T-helper 1 cell (primary cell): ENCODE data around the gene KRTAP5-4.
"Not testable (repeated sequence)": the region's sequence is repeated elsewhere in the genome, so short reads cannot be mapped to it uniquely, and the experiment has no call there.

ENCODE experiments used
- DNase-seq, 5 donors: peaks; one replicate each; pipeline ENCODE4 v3.0.0-alpha.2; 2012 to 2020
- total RNA-seq, 4 donors: gene quantifications; one replicate each; lab custom pipeline; 2026; lab: John Stamatoyannopoulos, UW

The KRTAP5-4 gene
- 0 reads per million in 4 donors for total RNA-seq

- no peak for DNase-seq
These were observed at the start of gene KRTAP5-4 for GRCh38 chr11:1622086-1622485. KRTAP5-4 (minus strand) TSS chr11:1622138; CDS start chr11:1622093, 45 bp downstream.

- DNase-seq: no peak
These were observed 49.7 kb upstream of the KRTAP5-4 start for GRCh38 chr11:1671658-1672057.

GRCh38 chr11:1670905-1671371 is 49.0 kb upstream of the KRTAP5-4 start:
- DNase-seq: no peak

- DNase-seq: not testable (repeated sequence)
These were observed 48.5 kb upstream of the KRTAP5-4 start for GRCh38 chr11:1670457-1670856.

GRCh38 chr11:1669546-1670218 is 47.7 kb upstream of the KRTAP5-4 start:
- no peak for DNase-seq

- DNase-seq: no peak
These were observed 47.1 kb upstream of the KRTAP5-4 start for GRCh38 chr11:1668911-1669473.

- DNase-seq: no peak
These were observed 46.0 kb upstream of the KRTAP5-4 start for GRCh38 chr11:1667906-1668305.

GRCh38 chr11:1667121-1667850 is 45.3 kb upstream of the KRTAP5-4 start:
- no peak for DNase-seq

GRCh38 chr11:1665313-1665712 is 43.4 kb upstream of the KRTAP5-4 start:
- no peak for DNase-seq

GRCh38 chr11:1662699-1663283 is 40.9 kb upstream of the KRTAP5-4 start:
- not testable (repeated sequence) for DNase-seq

- DNase-seq: not testable (repeated sequence)
These were observed 39.7 kb upstream of the KRTAP5-4 start for GRCh38 chr11:1661454-1662269.

GRCh38 chr11:1660111-1660867 is 38.4 kb upstream of the KRTAP5-4 start:
- no peak for DNase-seq

- no peak for DNase-seq
These were observed 37.6 kb upstream of the KRTAP5-4 start for GRCh38 chr11:1659506-1659905.

- no peak for DNase-seq
These were observed 34.7 kb upstream of the KRTAP5-4 start for GRCh38 chr11:1656670-1657069.

- no peak for DNase-seq
These were observed 34.1 kb upstream of the KRTAP5-4 start for GRCh38 chr11:1656061-1656441.

- DNase-seq: no peak
These were observed 33.5 kb upstream of the KRTAP5-4 start for GRCh38 chr11:1655168-1656060.

- no peak for DNase-seq
These were observed 32.6 kb upstream of the KRTAP5-4 start for GRCh38 chr11:1654388-1655167.

GRCh38 chr11:1653541-1654387 is 31.8 kb upstream of the KRTAP5-4 start:
- no peak for DNase-seq
